ENCODE results near the gene CACNB1. TPM values are rescaled to one million over a fixed set of nuclear protein-coding genes. Genes with fewer than 3 reads are reported as not detected.

The CACNB1 gene
- 6.2 and 6.6 TPM in 2 replicates for total RNA-seq

GRCh38 chr17:39197380-39198185 lies at the start of gene CACNB1:
TSS of gene CACNB1 (minus strand) at chr17:39197669. CDS start at chr17:39197495, 174 bp downstream.

GRCh38 chr17:39225308-39225958 lies 28.0 kb upstream of the CACNB1 start, which contains the start of gene STAC2:
TSS of gene STAC2 (minus strand) at chr17:39225945. CDS start at chr17:39225502, 443 bp downstream.

GRCh38 chr17:39200070-39200879 lies 2.8 kb upstream of the CACNB1 start, which contains the start of gene RPL19:
TSS of gene RPL19 (plus strand) at chr17:39200283. CDS start at chr17:39200345, 62 bp downstream.

GRCh38 chr17:39165841-39166349 lies 31.6 kb downstream of the CACNB1 start, which contains the start of gene ARL5C:
TSS of gene ARL5C (minus strand) at chr17:39166161. CDS start at chr17:39165760, 401 bp downstream.

GRCh38 chr17:39151150-39151942 lies 46.1 kb downstream of the CACNB1 start, which contains the start of gene PLXDC1:
TSS of gene PLXDC1 (minus strand) at chr17:39151637. CDS start at chr17:39151437, 200 bp downstream.

Other genes starting within 250 kb of the CACNB1 start
- under 0.01 TPM in 1 of 2 replicates, not detected in the other for gene FBXO47, start 230.3 kb downstream of the CACNB1 start, total RNA-seq
- gene PLXDC1, start 46.0 kb downstream of the CACNB1 start, total RNA-seq, result 0.40 and 0.50 TPM in 2 replicates
- under 0.01 and 0.06 TPM in 2 replicates for gene ARL5C, start 31.5 kb downstream of the CACNB1 start, total RNA-seq
- 2,343 and 2,471 TPM in 2 replicates for gene RPL19, start 2.6 kb upstream of the CACNB1 start, total RNA-seq
- not detected in 2 replicates for gene STAC2, start 28.3 kb upstream of the CACNB1 start, total RNA-seq
- gene FBXL20, start 204.0 kb upstream of the CACNB1 start, total RNA-seq, result 10.6 and 13.6 TPM in 2 replicates